Activated CD8-positive, alpha-beta T cell treated with anti-CD3 and anti-CD28 coated beads, Interleukin-2, amount 10 ng/mL, durations not matched to agents 7 days and 5 days (primary cell): ENCODE measurements around the gene DBP. TPM values are rescaled to one million over a fixed set of nuclear protein-coding genes. Genes with fewer than 3 reads are reported as not detected.
"Not testable (repeated sequence)": the region's sequence is repeated elsewhere in the genome, so short reads cannot be mapped to it uniquely, and the experiment has no call there.

Experiments used
- ATAC-seq: fragments of 150-1000 bp; cut with Tn5 transposase; one replicate; pipeline ENCODE4 v1.10.0; 2021; ENCODE audit warnings: moderate library complexity
- CTCF ChIA-PET: fragments of 350-600 bp; sonication (Branson Sonifier 250); formaldehyde crosslinking; loops from one replicate; lab custom pipeline; 2021; ENCODE audit warnings: antibody characterized with exemption; lab: Charles Lee
- POLR2A ChIA-PET: fragments of 350-600 bp; sonication (Branson Sonifier 250); formaldehyde crosslinking; loops from one replicate; lab custom pipeline; 2021; ENCODE audit warnings: antibody characterized with exemption; lab: Charles Lee
- DNase-seq: peaks from one replicate; pipeline ENCODE4 v3.0.0-alpha.2; 2020
- H3K27ac Mint-ChIP-seq: one replicate; pipeline ENCODE4 v1.8.0; 2021; ENCODE audit warnings: mild to moderate bottlenecking, mixed read lengths
- H3K27me3 Mint-ChIP-seq: one replicate; pipeline ENCODE4 v1.8.0; 2021; ENCODE audit warnings: low read depth, mixed read lengths
- H3K36me3 Mint-ChIP-seq: one replicate; pipeline ENCODE4 v1.8.0; 2021; ENCODE audit warnings: low read depth, mixed read lengths
- H3K4me1 Mint-ChIP-seq: one replicate; pipeline ENCODE4 v1.8.0; 2021; ENCODE audit warnings: low read depth, mixed read lengths
- H3K4me3 Mint-ChIP-seq: one replicate; pipeline ENCODE4 v1.8.0; 2021; ENCODE audit warnings: mild to moderate bottlenecking, mixed read lengths
- H3K9me3 Mint-ChIP-seq: one replicate; pipeline ENCODE4 v1.8.0; 2022; ENCODE audit warnings: mixed read lengths; ENCODE audit not compliant: insufficient read depth
- total RNA-seq, 2 experiments: library from RNA; stranded (reverse); gene quantifications; one replicate each; pipeline ENCODE4 v1.2.3, GENCODE V29; 2021

The DBP gene
- total RNA-seq, 2 experiments from 2014 or later, result 17.3 to 18.3 TPM

DNA sequence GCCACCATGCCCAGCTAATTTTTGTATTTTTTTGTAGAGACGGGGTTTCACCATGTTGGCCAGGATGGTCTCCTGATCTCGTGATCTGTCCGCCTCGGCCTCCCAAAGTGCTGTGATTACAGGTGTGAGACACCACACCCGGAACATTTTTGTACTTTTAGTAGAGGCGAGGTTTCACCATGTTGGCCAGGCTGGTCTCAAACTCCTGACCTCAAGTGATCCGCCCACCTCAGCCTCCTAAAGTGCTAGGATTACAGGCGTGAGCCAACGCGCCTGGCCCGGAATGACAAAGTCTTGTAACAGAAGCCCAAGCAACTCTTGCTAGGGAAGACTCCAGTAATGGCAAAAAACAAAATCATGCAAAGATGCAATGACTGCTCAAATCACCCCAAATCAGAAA, 4.9 kb downstream of the DBP start:
- H3K9me3 Mint-ChIP-seq, DNase-seq, ATAC-seq, H3K27me3 Mint-ChIP-seq, CTCF ChIA-PET, H3K4me3 Mint-ChIP-seq: not testable (repeated sequence)
- peaks cover 47% of the 10 kb centered on the region for H3K4me1 Mint-ChIP-seq
- POLR2A ChIA-PET, result interaction anchor here (0.8 to 1.0 kb wide), 2 partner anchors 12 to 14 kb away, joined by 3 read pairs; partner anchors contain the start of gene RPL18
- peak overlapping the region; percentile 8 for H3K27ac Mint-ChIP-seq
- H3K36me3 Mint-ChIP-seq, result peaks cover 13% of the 10 kb centered on the region

DNA sequence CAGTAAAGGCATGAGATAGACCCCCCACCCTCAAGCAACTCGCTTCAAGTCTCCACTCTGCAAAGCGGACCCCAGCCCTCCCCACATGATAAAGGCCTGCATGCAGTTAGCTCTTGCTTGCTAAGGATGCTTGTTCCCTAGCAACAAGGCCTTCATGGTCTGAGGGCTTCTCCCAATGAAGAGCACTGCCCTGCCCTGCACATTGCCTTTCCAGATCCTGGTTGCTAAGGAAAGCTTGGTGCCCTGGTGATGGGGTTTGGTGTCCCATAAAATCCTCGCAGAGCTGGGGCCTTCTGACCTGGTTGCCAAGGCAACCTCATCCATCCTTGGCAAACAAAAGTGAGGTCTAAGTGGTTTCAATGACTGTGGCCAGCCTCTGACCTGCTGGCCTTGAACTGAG, 6.0 kb downstream of the DBP start:
- no peaks in the 10 kb centered on the region for H3K27me3 Mint-ChIP-seq
- DNase-seq, result no peak
- no peak overlapping the region for H3K27ac Mint-ChIP-seq
- ChIA-PET CTCF (interaction anchor here (1.0 to 1.1 kb wide), 2 partner anchors 14 to 47 kb away, joined by 3 read pairs; no protein-coding TSS in a partner anchor), POLR2A (interaction anchor here (0.6 to 3.1 kb wide), 2 partner anchors 12 to 13 kb away, joined by 3 to 15 read pairs; partner anchors contain the start of genes RPL18 and SPHK2)
- no peak overlapping the region for H3K4me3 Mint-ChIP-seq
- H3K36me3 Mint-ChIP-seq, result peaks cover 18% of the 10 kb centered on the region
- no peaks in the 10 kb centered on the region for H3K9me3 Mint-ChIP-seq
- no peak for ATAC-seq
- peaks cover 55% of the 10 kb centered on the region for H3K4me1 Mint-ChIP-seq

- ChIA-PET POLR2A (interaction anchor here (3.1 kb wide), 1 partner anchor 11 kb away, joined by 15 read pairs; the partner anchor contains the start of genes RPL18 and SPHK2), CTCF (interaction anchor here (1.0 to 1.1 kb wide), 2 partner anchors 15 to 46 kb away, joined by 3 read pairs; no protein-coding TSS in a partner anchor)
- Mint-ChIP-seq H3K27ac (no peak overlapping the region), H3K4me1 (peaks cover 52% of the 10 kb centered on the region), H3K27me3 (no peaks in the 10 kb centered on the region), H3K9me3 (no peaks in the 10 kb centered on the region), H3K4me3 (no peak overlapping the region), H3K36me3 (peaks cover 19% of the 10 kb centered on the region)
- ATAC-seq (no peak), DNase-seq (no peak)
Measured at GRCh38 chr19:48630296-48631063, 6.7 kb downstream of the DBP start.

DNA sequence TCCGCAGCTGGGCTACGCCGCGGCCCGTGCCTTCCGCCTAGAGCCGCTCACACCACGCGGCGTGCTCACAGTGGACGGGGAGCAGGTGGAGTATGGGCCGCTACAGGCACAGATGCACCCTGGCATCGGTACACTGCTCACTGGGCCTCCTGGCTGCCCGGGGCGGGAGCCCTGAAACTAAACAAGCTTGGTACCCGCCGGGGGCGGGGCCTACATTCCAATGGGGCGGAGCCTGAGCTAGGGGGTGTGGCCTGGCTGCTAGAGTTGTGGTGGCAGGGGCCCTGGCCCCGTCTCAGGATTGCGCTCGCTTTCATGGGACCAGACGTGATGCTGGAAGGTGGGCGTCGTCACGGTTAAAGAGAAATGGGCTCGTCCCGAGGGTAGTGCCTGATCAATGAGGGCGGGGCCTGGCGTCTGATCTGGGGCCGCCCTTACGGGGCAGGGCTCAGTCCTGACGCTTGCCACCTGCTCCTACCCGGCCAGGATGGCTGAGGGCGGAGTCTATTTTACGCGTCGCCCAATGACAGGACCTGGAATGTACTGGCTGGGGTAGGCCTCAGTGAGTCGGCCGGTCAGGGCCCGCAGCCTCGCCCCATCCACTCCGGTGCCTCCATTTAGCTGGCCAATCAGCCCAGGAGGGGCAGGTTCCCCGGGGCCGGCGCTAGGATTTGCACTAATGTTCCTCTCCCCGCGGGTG, 7.4 kb downstream of the DBP start:
- no peak for DNase-seq
- ChIA-PET CTCF (no interaction called here), POLR2A (interaction anchor here (3.1 kb wide), 1 partner anchor 10 kb away, joined by 15 read pairs; the partner anchor contains the start of genes RPL18 and SPHK2)
- H3K9me3 Mint-ChIP-seq, result no peaks in the 10 kb centered on the region
- peaks cover 54% of the 10 kb centered on the region for H3K4me1 Mint-ChIP-seq
- H3K27ac Mint-ChIP-seq, result no peak overlapping the region
- H3K4me3 Mint-ChIP-seq, result no peak overlapping the region
- H3K27me3 Mint-ChIP-seq, result no peaks in the 10 kb centered on the region
- peaks cover 24% of the 10 kb centered on the region for H3K36me3 Mint-ChIP-seq
- ATAC-seq, result no peak

GRCh38 chr19:48629297-48629598, 7.9 kb downstream of the DBP start:
- no peak for DNase-seq
- ATAC-seq, result no peak
- POLR2A ChIA-PET, result interaction anchor here (3.1 kb wide), 1 partner anchor 10 kb away, joined by 15 read pairs; the partner anchor contains the start of genes RPL18 and SPHK2
- no peaks in the 10 kb centered on the region for H3K9me3 Mint-ChIP-seq
- H3K27me3 Mint-ChIP-seq, result no peaks in the 10 kb centered on the region
- CTCF ChIA-PET, result no interaction called here
- H3K4me3 Mint-ChIP-seq, result no peak overlapping the region
- H3K27ac Mint-ChIP-seq, result no peak overlapping the region
- H3K36me3 Mint-ChIP-seq, result peaks cover 24% of the 10 kb centered on the region
- H3K4me1 Mint-ChIP-seq, result peaks cover 55% of the 10 kb centered on the region

GRCh38 chr19:48628486-48629296, 8.5 kb downstream of the DBP start:
- Mint-ChIP-seq H3K9me3 (no peaks in the 10 kb centered on the region), H3K27me3 (no peaks in the 10 kb centered on the region), H3K27ac (no peak overlapping the region), H3K4me3 (no peak overlapping the region), H3K4me1 (peaks cover 54% of the 10 kb centered on the region), H3K36me3 (peaks cover 27% of the 10 kb centered on the region)
- ATAC-seq, result no peak
- DNase-seq, result no peak
- ChIA-PET CTCF (no interaction called here), POLR2A (interaction anchor here (0.6 to 3.1 kb wide), 4 partner anchors 9 to 12 kb away, joined by 3 to 15 read pairs (median 4); partner anchors contain the start of genes RPL18 and SPHK2)

DNA sequence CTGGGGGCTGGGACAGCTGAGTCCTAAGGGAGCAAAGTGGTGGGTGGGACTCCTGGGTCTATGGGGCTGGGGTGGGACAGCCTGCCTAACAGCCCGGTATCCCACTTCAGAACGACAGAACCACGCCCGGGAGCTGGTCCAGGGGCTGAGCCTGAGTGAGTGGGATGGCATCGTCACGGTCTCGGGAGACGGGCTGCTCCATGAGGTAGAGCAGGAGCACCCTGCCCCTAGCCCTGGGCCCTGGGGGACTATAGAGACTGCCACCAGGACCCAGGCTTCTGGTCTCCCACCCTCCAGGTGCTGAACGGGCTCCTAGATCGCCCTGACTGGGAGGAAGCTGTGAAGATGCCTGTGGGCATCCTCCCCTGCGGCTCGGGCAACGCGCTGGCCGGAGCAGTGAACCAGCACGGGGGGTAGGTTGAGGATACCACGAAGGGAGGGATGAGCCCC, 9.3 kb downstream of the DBP start:
- Mint-ChIP-seq H3K9me3 (no peaks in the 10 kb centered on the region), H3K36me3 (peaks cover 29% of the 10 kb centered on the region), H3K27ac (no peak overlapping the region), H3K4me1 (peaks cover 54% of the 10 kb centered on the region), H3K27me3 (no peaks in the 10 kb centered on the region), H3K4me3 (no peak overlapping the region)
- POLR2A ChIA-PET, result interaction anchor here (0.7 to 1.3 kb wide), 2 partner anchors 9 to 11 kb away, joined by 3 to 4 read pairs; partner anchors contain the start of genes RPL18 and SPHK2
- DNase-seq (no peak), ATAC-seq (no peak)
- CTCF ChIA-PET, result no interaction called here

- ATAC-seq (no peak), DNase-seq (peak; percentile 48)
- ChIA-PET CTCF (no interaction called here), POLR2A (interaction anchor here (0.7 to 1.3 kb wide), 2 partner anchors 8 to 11 kb away, joined by 3 to 4 read pairs; partner anchors contain the start of genes RPL18 and SPHK2)
- H3K4me3 Mint-ChIP-seq, result no peak overlapping the region
- peaks cover 51% of the 10 kb centered on the region for H3K4me1 Mint-ChIP-seq
- no peaks in the 10 kb centered on the region for H3K9me3 Mint-ChIP-seq
- H3K36me3 Mint-ChIP-seq, result peaks cover 29% of the 10 kb centered on the region
- peak overlapping the region; percentile 55 for H3K27ac Mint-ChIP-seq
- no peaks in the 10 kb centered on the region for H3K27me3 Mint-ChIP-seq
Measured at GRCh38 chr19:48627201-48627864, 9.8 kb downstream of the DBP start.

GRCh38 chr19:48625891-48626327, 11.3 kb downstream of the DBP start:
- peaks cover 36% of the 10 kb centered on the region for H3K36me3 Mint-ChIP-seq
- DNase-seq (peak; percentile 21), ATAC-seq (no peak)
- peaks cover 50% of the 10 kb centered on the region for H3K4me1 Mint-ChIP-seq
- CTCF ChIA-PET, result no interaction called here
- POLR2A ChIA-PET, result no interaction called here
- no peaks in the 10 kb centered on the region for H3K9me3 Mint-ChIP-seq
- H3K27ac Mint-ChIP-seq, result no peak overlapping the region
- no peak overlapping the region for H3K4me3 Mint-ChIP-seq
- H3K27me3 Mint-ChIP-seq, result no peaks in the 10 kb centered on the region

DNA sequence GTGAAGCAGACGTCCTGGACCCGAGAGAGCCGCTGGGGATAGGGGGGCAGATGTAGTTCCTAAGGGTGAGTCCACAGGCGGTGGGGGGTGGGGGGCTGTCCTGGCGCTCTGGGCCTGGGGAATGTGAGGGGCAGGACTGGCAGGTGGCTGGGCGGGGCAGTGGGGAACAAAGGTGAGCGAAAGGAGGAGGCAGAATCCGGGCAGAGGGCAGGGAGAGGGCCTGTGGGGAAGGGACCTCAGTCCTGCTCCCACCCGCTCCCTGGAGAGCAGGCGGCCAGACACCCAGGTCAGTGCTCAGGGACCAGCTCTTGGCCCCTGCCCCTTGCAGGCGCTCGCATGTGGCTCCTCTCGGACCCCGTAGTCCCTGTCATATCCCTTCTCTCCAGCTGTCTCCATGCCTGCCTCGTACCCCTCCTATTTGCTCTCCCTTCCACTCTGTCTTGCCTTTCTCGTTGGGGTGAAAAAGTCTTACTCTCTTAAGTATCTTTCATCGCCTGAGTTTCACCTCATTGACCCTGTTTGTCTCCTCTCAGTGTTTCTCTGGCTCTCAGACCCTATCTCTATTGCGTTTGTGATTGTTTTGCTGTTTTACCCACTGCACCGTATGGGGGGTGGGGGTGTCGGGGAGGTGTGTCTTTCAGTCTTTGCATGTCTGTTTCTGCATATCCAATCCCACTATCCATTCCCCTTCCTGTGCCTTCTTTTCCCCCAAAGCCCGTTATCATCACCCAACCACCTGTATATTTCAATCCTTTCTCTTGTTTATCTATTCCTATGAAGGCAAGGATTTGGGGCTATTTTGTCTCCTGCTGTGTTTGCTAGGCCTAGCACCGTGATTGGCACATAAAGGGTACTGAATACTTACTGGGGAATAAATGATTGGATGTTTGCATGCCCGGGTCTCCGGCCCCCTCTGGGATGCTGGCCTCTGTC, 12.1 kb downstream of the DBP start:
- H3K4me1 Mint-ChIP-seq, result peaks cover 47% of the 10 kb centered on the region
- CTCF ChIA-PET, result interaction anchor here (1.1 kb wide), 1 partner anchor 36 kb away, joined by 3 read pairs; no protein-coding TSS in a partner anchor
- peak overlapping the region; percentile 92 for H3K27ac Mint-ChIP-seq
- no peaks in the 10 kb centered on the region for H3K27me3 Mint-ChIP-seq
- POLR2A ChIA-PET, result no interaction called here
- H3K4me3 Mint-ChIP-seq, result peak overlapping the region; percentile 76
- DNase-seq (no peak), ATAC-seq (no peak)
- no peaks in the 10 kb centered on the region for H3K9me3 Mint-ChIP-seq
- H3K36me3 Mint-ChIP-seq, result peaks cover 34% of the 10 kb centered on the region
